GM13977 (cell line): ENCODE results near the gene SRRM2.

ENCODE experiments used
- DNase-seq: peaks from one replicate; pipeline ENCODE4 v3.0.0; 2012; ENCODE audit warnings: low spot score
- in situ Hi-C: fragments of 300-500 bp; cut with MboI; formaldehyde crosslinking; loops from one replicate; pipeline ENCODE4 v1.12.0; 2022; ENCODE audit warnings: low sequenced_read_pairs, low pct_unique_long_range_greater_than_20kb, mixed read lengths, inconsistent platforms; ENCODE audit not compliant: unreplicated experiment
- TF ChIP-seq, protein P1 (sequence below): IDR thresholded peaks from 2 replicates; pipeline ENCODE4 v1.5.1; 2012; ENCODE audit warnings: mild to moderate bottlenecking, control low read depth; ENCODE audit not compliant: insufficient read depth; ENCODE audit errors: extremely low read depth, missing control alignments

The SRRM2 gene

DNA sequence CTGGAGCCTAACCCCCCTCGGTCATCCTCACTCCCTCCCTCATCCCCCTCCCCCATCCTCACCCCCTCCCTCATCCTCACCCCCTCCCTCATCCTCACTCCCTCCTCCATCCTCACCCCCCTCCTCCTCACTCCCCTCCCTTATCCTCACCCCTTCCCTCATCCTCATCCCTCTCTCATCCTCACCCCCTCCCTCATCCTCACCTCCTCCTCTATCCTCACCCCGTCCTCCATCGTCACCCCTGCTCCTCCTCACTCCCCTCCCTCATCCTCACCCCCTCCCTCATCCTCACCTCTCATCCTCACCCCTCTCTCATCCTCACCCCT lies 34.4 kb downstream of the SRRM2 start:
- TF ChIP-seq, protein P1, sequence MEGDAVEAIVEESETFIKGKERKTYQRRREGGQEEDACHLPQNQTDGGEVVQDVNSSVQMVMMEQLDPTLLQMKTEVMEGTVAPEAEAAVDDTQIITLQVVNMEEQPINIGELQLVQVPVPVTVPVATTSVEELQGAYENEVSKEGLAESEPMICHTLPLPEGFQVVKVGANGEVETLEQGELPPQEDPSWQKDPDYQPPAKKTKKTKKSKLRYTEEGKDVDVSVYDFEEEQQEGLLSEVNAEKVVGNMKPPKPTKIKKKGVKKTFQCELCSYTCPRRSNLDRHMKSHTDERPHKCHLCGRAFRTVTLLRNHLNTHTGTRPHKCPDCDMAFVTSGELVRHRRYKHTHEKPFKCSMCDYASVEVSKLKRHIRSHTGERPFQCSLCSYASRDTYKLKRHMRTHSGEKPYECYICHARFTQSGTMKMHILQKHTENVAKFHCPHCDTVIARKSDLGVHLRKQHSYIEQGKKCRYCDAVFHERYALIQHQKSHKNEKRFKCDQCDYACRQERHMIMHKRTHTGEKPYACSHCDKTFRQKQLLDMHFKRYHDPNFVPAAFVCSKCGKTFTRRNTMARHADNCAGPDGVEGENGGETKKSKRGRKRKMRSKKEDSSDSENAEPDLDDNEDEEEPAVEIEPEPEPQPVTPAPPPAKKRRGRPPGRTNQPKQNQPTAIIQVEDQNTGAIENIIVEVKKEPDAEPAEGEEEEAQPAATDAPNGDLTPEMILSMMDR: no peak
- in situ Hi-C loops: no loop called here
- no peak for DNase-seq

DNA sequence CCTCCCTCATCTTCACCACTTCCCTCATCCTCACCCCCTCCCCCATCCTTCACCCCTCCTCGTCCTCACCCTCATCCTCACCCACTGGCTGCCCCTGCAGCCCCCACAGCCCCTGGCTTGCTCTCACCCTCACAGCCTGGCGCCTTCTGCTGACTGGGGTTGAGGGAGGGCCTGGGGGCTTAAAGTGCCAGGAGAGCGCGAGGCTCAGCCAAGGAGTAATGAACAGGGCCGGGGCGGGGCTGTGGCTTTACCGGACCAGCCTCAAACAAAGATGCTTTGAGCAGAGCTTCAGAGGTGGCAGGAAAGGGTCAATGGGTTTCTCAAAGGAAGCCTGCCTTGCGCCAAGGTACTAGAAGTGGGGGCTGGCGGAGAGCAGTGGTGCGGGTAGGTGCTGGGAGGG lies 35.0 kb downstream of the SRRM2 start, which contains the start of gene PRSS33:
TSS of gene PRSS33 (minus strand) at position 155 of the 400 bp plus-strand sequence. CDS start 1,013 bp downstream, outside the sequence.
- TF ChIP-seq, protein P1: no peak
- in situ Hi-C loops: no loop called here
- DNase-seq: no peak

- TF ChIP-seq, protein P1: no peak
- in situ Hi-C loops: no loop called here
Measured at GRCh38 chr16:2787961-2788360, 35.5 kb downstream of the SRRM2 start.

DNA sequence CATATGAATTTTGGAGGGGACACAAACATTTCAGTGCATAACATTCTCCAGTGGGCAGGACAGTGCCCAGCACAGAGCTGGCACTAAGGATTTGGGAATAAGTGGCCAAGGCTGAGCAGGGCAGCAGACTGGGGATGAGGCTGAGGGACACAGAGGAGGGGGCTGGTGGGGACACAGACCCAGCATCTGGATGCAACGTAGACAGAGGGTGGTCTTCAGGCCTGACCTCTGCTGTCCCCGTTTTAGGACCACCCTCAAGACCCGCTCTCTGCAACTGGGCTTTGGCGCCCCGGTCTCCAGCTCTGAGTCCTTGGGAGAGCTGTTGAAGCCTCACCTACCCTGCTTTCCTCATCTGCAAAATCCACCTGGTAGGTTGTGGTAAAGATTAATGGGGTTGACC lies 38.2 kb downstream of the SRRM2 start:
- in situ Hi-C loops: no loop called here
- no peak for DNase-seq
- TF ChIP-seq, protein P1: no peak

More at GRCh38 chr16:2787961-2788360, 35.5 kb downstream of the SRRM2 start:
- DNase-seq: no peak

- in situ Hi-C loops: no loop called here
- no peak for DNase-seq
- TF ChIP-seq, protein P1: no peak
Measured at GRCh38 chr16:2791174-2791573, 38.7 kb downstream of the SRRM2 start.

- TF ChIP-seq, protein P1: no peak
- no peak for DNase-seq
- in situ Hi-C loops: no loop called here
Measured at GRCh38 chr16:2792940-2793339, 40.5 kb downstream of the SRRM2 start.

DNA sequence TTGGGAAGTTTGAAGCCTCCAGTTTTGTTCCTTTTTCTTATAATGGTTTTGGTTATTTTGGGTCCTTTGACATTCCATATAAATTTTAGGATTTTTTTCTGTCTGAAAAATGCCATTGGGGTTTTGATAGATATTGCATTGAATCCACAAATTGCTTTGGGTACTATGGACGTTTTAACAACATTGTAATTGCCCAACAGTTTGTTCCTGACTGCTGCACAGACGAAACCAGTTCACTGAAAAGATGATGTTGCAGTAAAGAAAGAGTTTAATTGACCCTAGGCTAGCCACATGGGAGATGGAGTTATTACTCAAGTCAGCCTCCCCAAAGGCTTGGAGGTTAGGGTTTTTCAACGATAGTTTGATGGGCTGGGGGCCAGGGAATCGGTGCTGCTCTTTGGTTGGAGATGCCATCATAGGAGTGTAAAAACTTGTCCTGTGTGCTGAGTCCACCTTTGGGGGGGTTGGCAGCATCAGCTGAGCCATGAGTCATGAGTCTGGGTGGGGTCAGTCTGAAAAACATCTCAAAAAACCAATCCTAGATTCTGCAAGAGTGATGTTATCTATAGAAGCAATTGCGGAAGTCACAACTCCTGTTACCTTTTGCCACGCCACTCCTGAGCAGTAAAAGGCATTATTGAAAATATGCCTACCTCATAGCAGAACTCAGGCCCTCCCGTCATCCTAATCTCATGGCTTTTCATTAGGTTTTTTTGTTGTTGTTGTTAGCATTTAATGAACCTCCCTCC lies 43.1 kb downstream of the SRRM2 start:
- in situ Hi-C loops: no loop called here

More for the DNA sequence above, 43.1 kb downstream of the SRRM2 start:
- TF ChIP-seq, protein P1: no peak
- DNase-seq: no peak
